AG20443 (cell line): ENCODE results near the gene CYSTM1.
"Not testable (repeated sequence)": the region's sequence is repeated elsewhere in the genome, so short reads cannot be mapped to it uniquely, and the experiment has no call there.

Experiments used
- DNase-seq: peaks from one replicate; pipeline ENCODE4 v3.0.0; 2012; ENCODE audit warnings: low spot score, mixed read lengths

Gene CYSTM1

DNA sequence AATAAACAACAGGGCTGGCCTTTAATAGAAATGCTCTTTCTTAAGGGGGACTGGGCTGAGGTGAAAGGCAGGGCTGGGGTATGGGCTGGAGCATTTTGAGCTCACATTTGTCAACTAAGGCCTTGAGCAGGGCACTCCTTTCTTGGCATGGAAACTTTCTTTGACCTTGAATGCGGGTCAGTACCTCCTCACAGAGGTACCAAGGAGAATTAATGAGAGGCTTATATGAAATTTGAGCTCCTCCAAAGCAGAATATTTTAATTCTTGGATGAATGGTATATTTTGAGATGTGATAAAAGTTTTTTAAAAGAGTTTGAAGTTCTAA lies 3.1 kb downstream of the CYSTM1 start:
- no peak for DNase-seq

DNA sequence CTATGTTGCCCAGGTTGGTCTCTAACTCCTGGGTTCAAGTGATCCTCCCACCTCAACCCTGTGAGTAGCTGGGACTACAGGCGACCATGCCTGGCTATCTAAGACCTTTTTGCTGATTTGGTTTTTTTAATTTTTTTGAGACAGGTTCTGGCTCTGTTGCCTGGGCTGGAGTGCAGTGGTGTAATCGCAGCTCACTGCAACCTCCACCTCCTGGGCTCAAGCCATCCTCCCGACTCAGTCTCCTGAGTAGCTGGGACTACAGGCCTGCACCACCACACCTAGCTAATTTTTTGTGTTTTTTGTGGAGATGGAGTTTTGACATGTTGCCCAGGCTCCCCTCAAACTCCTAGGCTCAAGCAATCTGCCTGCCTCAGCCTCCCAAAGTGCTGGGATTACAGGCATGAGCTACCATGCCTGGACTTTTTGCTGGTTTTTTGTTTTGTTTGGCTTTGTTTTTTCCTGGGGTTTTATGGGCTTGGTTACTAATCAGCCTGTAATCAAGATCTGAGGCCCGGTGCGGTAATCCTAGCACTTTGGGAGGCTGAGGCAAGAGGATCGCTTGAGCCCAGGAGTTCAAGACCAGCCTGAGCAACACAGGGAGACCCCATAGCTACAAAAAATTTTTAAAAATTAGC lies 3.6 kb downstream of the CYSTM1 start:
- no peak for DNase-seq

DNA sequence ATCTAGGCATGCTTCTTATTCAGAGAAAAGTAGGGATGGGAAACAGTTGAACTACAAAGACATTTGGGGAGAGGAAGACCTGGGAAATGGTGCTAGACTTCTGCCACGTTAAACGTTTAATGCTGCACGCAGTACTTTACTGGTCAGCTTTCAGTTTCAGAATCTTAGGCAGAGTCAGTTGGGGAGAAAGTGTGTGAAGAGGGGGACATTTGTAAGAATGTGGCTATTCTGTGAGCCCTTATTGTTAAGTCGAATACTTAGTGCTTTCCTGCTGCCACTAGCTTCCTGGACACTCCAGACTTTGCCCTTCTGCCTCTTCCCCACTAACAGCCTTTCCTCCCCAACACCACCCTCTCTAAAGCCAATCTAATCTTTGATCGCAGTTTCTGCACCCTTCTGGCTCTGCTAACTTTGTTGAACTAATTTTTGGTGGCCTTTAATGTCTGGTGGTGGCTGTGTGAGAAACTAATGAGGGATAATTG lies 6.1 kb downstream of the CYSTM1 start:
- DNase-seq: no peak

DNA sequence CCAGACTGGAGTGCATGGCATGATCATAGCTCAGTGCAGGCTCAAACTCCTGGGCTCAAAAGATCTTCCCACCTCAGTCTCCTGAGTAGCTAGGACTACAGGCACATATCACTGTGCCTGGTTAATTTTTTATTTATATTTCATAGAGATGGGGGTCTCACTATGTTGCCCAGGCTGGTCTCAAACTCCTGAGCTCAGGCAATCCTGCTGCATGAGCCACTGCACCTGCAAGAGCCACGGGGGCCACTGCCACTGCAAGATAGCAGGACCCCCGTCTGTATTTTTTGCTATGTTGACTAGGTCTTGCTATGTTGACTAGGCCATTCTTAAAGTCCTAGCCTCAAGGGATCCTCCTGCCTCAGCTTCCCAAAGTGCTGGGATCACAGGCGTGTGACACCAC lies 6.5 kb downstream of the CYSTM1 start:
- no peak for DNase-seq

DNA sequence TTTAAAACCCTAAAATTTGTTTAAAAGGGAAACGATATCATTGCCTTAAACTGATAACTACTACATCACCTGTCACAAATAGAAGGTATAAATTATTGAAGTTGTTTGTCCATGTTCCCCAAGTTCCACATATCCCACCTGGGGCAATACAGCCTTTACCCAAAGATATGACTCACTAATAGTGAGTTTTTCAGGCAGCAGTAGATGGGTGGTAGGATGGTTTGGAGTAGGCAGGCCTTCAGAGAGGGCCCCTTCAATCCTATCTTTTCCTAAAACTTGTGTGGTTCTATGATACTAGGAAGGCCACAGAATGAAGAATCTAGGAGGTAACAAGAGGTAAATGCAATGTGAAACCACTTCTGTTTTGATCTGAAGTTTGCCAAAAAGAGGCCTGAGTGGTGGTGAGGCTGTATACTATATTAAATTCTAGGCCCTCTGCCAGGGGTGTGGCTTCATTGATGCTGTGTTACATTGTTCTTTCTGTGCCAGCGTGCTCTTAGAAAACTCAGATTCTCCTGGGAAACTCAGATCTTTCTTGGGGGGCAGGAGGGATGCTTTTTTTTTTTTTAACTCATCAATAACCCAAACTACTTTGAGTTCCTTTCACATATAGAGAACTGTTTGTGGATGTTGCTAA lies 7.2 kb downstream of the CYSTM1 start:
- DNase-seq: peak; percentile 56

DNA sequence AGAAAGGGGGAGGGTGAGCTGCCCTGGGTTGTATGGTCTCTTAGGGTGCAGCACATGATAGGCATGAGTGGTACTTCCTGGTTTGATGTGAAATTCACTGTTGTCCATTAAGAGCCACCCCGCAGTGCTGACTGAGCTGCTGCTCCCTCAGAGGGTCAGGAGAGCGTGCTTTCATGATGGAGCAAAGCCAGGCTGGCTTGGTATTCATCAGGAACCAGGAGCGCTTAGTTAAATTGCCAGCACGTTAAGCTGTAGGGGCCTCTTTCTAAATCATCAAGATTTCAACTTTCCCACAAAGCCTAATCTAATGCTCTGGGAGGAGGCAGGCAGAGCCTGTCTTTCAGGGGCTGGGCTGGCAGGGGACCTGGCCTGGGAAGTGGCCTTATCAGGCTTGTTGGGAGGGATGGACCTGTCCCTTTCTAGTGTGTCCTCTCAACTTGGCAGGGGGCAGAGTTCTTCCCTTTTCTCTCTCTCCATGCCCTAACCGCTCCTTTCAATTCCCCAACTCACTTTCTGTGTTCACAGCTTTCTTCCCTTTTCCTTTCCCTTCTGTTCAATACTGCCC lies 7.9 kb downstream of the CYSTM1 start:
- DNase-seq: peak; percentile 66

DNA sequence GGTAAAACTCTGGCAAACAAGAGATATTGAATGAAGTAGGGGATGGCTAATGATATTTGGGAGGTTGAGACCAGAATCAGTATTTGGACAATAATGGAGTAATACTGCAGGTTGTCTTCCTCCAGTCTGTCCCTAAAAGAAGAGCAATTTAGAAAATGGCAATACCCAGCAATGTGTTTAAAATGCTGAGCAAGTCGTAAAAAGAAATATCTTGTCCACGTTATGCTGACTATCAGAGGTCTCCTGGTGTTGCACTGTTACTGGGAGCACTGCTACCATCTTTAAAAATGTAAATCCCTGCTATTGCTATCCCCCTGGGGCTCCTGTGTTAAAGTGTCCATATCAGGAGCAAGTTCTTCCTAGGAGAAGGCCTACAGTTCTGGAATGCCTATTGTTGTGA lies 10.4 kb downstream of the CYSTM1 start:
- DNase-seq: no peak

DNA sequence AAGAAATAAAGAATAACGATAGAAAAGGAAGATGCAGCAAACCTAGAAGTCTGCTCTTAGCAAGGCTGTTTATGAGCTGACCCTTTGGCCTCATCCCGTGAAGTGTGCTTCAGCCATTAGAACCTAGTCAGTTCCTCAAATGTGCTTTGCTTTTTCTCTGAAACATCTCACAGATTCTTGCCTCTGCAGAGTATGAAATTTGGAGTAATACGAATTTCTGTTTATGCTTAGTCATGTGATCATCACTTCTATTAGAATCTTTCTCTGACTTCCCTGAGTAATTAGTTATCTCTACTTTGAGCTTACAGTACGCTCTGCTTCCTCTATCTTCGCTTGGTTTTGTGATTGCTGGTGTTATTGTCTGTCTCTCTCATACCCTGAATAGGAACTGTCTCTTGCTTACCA lies 11.3 kb downstream of the CYSTM1 start:
- DNase-seq: no peak

DNA sequence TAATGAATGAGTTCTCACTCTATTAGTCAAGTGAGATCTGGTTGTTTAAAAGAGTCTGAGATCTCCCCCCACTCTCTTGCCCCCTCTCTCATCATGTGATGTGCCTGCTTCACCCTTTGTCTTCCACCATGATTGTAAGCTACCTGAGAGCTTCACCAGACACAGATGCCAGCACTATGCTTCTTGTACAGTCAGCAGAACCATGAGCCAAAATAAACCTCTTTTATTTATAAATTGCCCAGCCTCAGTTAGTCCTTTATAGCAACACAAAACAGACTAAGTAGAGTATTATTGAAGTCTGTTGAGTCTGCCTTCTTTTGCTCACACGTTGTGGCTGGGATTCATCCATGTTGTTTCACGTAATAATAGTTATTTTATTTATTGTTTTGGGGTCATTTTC lies 14.3 kb downstream of the CYSTM1 start:
- no peak for DNase-seq

DNA sequence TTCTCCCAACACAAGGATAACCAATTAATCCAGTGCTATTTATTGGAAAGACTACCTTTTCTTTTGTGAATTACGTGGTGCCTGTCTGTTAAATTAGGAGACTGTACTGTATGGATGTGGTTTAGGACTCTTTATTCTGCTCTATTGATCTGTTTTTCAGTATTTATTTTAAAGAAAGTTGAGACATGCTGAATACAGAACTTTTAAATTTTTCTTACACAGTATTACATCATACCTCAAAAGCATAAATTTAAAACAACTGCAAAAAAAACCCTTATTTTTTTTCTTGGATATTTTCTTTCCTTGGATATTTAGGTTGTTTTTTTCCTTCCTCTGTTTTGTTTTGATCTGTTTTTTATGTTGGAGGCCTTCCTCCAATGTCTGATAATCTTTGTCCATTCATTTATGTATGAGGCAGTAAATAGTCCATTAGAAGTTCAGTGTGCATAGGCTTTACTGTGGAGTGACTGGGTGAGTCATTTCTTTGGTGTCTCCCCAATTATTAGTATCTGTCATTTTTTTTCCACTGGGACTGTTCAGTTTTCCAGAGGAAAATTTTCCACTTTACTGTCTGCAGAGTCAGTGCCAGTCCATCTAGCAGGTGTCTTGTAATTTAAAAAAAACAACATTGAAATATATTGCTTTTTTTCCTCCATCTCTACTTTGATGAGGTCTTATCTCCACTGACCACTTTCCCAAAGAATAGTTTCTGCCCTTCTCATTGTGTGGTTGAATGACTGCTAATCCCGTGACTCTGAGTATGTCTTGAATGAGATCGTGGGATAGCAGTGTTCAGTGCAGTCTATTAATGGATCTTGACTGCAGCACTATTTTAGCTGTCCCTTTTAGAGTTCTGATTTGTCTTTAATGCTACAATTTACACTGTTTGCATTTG lies 15.2 kb downstream of the CYSTM1 start:
- peak; percentile 66 for DNase-seq

DNA sequence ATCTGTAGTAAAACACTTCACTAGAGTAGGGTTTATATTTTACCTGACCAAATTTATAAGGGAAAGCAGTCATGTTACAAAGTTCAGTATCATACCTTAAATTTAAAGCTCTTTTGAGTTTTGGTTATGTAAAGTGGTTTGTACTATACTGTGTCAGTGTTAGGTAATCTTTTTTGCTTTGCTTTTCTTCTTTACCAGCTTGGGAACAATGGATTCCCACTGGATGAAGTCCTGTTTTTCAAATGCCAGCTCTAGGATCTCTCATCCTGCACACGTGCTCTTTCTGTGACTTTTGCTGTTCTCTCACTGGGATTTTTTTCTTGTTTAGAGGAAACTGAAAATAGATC lies 15.9 kb downstream of the CYSTM1 start:
- no peak for DNase-seq

DNA sequence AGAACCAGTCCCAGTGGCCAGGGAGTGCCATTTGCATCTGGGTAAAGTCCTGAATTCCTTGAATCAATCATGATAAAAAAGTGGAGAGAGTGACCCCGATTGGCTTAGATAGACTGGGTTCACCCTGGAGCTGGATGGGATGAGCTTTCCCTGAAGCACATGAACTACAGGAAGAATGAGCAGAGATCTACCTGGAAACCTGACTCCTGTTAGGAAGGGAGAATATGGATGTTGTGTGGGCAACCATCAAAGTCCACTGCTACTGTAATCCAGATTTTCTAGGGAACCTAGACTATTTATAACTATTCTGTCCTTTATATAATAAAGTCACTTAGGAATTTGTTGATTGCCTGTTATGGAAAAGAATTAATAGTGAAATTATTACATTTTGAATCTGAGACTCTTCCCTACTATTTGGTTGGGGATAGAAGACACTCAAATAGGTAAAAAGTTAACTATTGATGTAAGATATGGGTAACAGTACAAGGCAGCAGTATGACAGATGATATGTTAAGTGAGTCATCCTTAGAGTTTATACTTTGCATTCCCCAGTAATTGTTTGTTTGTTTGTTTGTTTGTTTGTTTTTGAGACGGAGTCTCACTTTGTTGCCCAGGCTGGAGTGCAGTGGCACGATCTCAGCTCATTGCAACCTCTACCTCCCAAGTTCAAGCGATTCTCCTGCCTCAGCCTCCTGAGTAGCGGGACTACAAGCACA lies 17.9 kb downstream of the CYSTM1 start:
- DNase-seq: no peak

DNA sequence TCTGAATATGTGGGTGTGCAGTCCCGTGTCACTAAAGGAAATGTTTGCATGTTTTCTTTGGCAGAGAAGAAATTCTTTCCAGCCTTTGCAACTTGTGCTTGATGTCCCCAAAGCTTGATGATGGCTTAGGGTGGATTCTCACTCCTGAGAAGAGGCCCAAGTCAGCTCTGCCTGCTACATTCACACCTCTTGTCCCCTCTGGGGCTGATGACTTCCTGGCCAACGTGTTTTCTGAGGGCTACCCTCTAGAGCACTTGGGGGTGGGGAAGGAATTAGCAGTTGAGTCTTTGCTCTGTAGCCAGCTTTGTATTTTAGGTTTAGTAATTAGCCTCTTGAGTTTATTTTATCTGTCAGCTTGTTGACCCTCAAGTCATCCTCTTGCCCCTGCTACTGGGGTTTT lies 19.7 kb downstream of the CYSTM1 start:
- DNase-seq: no peak

DNA sequence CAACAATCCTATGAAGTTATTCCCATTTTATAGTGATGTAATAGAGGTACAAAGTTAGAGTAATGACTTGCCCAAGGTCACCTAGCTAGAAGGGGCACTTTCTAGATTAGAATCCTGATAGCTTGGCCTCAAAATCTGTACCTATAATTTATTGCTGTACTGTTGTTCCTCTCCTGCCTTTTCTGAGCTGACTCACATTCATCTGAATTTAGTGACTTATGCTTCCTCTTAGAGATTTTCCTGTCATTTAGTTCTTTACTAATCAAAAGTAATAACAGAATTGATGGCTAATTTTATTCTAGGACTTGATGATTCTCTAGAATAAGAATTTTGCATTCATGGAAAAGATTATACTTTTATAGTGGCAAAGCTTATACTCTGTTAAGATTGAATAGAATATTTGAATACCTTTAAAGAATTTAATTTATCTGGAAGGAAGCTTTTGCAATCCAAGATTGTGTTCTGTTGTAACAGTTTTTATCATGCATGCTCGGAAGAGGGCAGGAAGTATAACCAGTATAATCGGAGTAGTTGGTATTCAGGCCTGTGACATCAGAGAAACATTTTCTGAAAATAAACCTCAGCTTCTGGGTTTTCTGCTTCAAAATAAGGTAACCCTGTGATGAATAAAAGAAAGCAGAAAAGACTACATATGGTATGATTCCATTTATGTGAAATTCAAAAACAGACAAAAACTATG lies 21.3 kb downstream of the CYSTM1 start:
- DNase-seq: no peak

DNA sequence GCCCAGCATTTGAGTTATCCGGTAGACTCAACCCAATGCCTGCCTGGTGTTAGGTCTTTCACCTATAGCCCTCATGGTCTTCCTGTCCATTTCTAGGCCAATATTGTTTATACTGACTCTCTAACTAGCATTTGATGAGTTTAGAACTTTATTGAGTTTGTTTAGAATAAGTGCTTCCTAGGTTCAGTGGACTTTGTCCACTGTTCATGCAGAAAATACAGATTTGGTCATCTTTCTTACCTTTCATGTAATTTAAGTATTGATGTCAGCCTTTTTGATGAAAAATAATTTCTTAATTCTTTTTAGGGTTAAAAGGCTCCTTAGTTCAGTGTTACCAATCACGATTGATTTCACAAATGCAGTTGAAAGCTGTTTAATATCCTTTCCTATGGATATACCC lies 22.0 kb downstream of the CYSTM1 start:
- DNase-seq: no peak

DNA sequence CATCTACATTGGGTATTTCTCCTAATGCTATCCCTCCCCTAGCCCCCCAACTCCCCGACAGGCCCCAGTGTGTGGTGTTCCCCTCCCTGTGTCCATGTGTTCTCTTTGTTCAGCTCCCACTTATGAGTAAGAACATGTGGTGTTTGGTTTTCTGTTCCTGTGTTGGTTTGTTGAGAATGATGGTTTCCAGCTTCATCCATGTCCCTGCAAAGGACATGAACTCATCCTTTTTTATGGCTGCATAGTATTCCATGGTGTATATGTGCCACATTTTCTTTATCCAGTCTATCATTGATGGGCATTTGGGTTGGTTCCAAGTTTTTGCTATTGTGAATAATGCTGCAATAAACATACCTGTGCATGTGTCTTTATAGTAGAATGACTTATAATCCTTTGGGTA lies 23.9 kb downstream of the CYSTM1 start:
- DNase-seq: not testable (repeated sequence)

DNA sequence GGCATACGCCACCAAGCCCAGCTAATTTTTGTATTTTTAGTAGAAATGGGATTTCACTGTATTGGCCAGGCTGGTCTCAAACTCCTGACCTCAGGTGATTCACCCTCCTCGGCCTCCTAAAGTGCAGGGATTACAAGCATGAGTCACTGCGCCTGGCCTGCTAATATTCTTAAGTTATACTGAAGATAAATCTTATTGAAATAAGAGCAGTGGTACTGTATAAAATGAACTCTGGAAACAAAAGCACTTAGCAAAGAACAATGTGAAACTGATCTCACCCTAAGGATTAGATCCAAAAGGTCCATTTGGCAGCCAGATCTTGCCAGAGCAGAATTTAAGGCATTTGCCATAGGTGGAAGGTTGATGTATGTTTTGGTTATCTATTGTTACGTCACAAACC lies 27.1 kb downstream of the CYSTM1 start:
- no peak for DNase-seq

DNA sequence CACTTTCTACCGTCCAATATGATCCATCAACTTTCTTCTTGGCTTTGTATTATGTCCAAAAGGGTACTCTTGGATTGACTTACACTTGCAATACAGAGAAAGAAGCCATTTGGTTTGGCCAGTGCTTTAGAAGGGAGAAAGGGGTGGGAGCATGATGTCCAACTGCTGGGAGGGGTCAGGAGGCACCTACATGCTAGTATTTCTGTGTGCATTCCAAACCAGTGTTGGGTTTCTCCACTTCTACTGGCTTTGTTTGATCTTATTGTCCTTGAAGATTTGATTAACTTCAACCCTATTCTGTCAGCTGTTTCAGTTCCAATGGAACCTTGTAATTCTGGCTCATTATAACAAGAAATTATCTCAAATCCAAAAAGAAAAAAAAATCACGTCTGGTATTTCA lies 27.6 kb downstream of the CYSTM1 start:
- no peak for DNase-seq

DNA sequence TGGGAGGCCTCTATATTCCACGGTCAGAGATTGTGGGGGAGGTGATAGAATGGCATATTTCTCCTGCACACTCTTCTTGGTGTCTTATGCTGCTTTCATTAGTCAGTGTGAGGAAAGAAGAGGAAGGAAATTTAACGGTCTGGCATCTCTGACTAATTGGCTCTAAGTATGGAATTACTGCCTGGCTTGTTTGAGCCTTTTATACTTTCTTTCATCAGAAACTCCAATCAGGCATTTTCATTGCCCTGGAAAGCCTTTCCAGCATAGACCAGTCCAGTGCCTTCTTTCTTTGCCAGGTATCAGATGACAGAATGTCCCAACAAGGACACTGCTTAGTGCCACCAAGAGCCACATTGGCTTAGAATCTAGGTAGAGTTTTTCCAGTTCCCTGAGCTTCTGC lies 30.2 kb downstream of the CYSTM1 start:
- peak; percentile 39 for DNase-seq

DNA sequence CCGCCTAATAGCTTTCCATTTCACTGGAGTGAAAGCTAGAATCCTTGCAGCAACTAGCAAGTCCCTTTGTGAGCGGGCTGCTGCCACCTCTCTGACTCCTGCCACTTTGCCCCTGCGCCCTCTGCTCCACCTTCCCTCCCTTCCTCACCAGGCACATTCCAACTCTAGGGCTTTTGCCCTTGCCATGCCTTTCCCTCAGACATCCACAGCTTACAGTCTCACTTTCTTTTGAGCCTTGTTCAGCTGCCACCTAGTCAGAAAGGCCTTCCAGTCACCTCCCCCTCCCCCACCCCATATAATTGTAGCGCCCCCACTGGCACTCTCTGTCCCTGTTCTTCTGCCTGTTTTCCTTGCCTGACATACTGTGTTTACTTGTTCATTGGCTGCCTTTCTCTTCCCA lies 31.0 kb downstream of the CYSTM1 start:
- DNase-seq: no peak

DNA sequence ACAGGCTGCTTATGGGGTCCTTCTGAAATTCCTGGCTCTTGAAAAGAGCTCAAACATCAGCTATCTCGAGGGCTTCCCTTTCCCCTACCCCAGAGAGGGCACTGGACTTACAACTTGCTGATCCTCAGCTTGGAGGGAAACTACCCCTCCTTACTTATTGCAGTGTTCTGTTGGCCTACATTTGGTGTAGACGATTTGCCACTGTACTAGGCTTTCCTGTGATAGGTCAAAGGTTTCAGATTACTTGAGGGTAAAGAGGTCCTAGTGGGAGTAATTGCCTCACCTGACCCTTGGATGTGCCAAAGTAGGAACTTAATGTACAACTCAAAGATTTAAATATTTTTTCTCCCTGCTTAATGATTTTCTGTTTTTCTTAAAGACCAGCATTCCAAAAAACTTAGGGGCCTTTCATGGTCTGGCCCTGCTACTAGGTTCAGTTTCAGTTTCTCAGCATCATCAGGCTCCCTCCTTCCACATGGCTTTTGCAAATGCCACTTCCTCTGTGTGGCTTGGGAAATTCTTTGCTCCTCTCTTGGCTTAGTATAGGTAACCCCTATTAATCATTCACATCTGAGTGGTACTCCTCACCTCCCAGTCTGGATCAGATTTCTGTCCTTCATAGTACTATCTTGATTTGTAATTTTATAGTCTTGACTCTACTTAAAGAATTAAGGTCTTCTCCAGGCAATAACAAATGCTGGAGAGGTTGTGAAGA lies 32.4 kb downstream of the CYSTM1 start:
- DNase-seq: no peak
